ENCODE data around the gene VWA3B.

The VWA3B gene

GRCh38 chr2:98346311-98347236 is 259.6 kb downstream of the VWA3B start, which contains the start of gene CNGA3:
Gene CNGA3 (plus strand): TSS chr2:98346456. CDS start chr2:98369976, 23,520 bp downstream.
- no peak within 1 kb of the TSS for H3K4me3 ChIP-seq
- no peak within 1 kb of the TSS for H3K27ac ChIP-seq

- H3K4me3 ChIP-seq, result no peak overlapping the region
Observed at GRCh38 chr2:98347298-98348065, 260.5 kb downstream of the VWA3B start.

DNA sequence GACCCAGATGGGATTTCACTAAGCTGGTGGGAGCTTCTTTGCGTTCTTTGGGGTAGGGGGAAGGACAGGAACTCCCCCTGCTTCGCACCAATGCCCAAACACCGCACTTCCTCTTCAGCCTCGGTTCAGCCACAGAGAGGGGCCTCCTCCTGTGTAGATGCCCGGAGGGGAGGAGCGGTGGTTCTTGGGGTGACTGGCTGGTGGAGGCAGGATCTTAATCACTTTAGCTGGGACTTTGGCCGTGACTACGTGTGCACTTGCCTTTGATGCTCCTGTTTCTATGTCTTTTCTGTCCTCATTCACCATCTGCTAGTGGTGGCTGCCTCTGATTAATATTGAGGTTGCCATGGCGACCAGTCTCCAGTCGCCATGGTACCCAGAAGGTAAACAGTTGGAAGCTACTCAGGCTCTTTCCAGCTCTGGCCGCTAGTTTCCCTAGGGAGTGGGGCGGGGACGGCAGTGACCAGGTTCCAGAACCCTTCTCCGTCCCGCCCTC is 261.1 kb downstream of the VWA3B start:
- Histone ChIP-seq H3K4me3 (no peak overlapping the region), H3K27ac (no peak overlapping the region)

More at GRCh38 chr2:98347298-98348065, 260.5 kb downstream of the VWA3B start:
- H3K27ac ChIP-seq, result no peak overlapping the region

GRCh38 chr2:98350411-98350810 is 263.4 kb downstream of the VWA3B start:
- Histone ChIP-seq H3K27ac (no peak overlapping the region), H3K4me3 (no peak overlapping the region)

DNA sequence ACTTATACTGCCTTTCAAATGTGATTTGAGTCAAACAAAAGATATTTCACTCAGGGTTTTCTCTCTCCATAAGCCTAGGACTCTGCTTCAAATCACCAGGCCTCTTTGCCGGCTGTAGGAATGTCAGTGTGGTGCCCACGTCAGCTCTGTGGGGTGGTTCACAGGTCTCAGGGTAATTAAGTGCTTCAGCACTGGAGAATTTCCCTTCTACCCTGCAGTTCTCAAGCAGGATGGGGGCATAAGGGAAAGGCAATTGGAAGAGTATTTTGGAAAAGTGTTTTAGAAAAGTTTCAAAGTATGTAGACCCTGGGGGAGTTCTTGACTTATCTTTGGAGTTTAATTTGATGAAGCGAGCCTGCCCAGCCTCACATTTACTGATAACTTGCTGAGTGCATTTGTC is 268.9 kb downstream of the VWA3B start:
- no peak overlapping the region for H3K27ac ChIP-seq
- no peak overlapping the region for H3K4me3 ChIP-seq

DNA sequence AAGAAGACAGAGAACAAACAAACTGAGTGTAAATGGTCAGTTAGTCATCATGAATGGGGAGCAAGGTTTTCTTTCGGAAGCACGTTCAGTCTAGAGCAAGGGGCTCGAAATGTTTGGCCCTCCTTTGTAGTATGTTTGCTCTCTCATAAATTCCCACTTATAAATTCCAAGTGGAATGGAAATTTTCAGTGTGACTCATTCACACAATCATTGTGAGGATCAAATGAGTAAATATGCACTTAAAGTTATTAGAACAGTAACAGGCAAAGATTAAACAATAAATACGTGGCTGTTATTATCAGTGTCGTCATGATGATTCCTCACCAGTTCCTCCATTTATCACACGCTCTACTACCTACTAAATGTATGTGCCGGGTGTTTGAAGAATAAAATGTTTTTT is 269.8 kb downstream of the VWA3B start:
- Histone ChIP-seq H3K27ac (no peak overlapping the region), H3K4me3 (no peak overlapping the region)

GRCh38 chr2:98357849-98358248 is 270.9 kb downstream of the VWA3B start:
- Histone ChIP-seq H3K27ac (no peak overlapping the region), H3K4me3 (no peak overlapping the region)

GRCh38 chr2:98359986-98360385 is 273.0 kb downstream of the VWA3B start:
- H3K27ac ChIP-seq, result no peak overlapping the region
- H3K4me3 ChIP-seq, result no peak overlapping the region

Measured in skin epidermis (tissue), 12 donors.